HG02678 (cell line): ENCODE measurements around the gene UBE3B.

ENCODE experiments used
- ATAC-seq: cut with Tn5 transposase; IDR thresholded peaks from one replicate; pipeline ENCODE4 v1.9.1; 2021; ENCODE audit warnings: mild to moderate bottlenecking, moderate library complexity; ENCODE audit not compliant: unreplicated experiment

UBE3B gene

DNA sequence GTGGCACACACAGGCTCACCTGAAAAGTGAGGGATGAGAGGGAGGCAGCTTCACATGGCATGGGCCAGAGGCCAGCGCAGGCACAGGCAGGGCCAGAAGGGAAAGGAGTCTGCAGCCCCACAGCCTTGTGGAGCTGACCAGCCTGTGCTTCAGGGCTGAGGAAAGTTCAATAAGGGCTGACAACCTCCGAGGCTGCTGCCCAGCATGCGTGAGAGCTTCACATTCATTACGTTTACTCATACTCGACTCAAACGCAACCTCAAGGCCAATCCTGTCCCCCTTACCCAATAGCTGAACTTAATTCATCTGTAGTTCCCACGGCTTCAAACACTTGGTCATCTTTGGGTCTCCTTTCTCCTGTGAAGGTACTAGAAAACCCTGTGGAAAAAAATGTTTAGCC, 91.1 kb downstream of the UBE3B start:
- no peak for ATAC-seq

DNA sequence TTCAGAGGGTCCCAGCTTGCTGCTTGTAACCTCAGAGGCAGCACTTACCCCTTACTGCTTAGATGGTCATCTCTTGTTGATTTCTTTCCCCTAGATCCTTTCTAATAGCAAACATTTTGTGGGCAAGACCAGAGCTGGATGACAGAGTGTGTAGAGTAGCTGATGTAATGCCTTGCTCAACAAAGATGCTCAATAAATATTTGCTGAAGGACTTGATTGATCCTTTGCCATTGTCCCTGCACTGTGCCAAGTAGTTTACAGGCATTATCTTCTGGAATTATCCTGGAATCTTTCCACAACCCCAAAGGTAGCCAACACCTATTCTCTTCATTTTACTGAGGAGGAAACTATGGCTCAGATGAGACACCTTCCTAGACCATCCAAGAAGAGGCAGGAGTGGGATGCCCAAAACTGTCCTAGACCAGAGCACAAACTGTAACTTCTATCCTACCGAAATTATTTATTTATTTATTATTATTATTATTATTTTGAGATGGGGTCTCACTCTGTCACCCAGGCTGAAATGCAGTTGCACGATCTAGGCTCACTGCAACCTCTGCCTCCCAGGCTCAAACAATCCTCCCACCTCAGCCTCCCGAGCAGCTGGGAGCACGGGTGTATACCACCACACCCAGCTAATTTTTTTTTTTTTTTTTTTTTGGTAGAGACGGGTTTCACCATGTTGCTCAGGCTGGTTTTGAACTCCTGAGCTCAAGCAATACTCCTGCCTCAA, 94.5 kb downstream of the UBE3B start:
- no peak for ATAC-seq

DNA sequence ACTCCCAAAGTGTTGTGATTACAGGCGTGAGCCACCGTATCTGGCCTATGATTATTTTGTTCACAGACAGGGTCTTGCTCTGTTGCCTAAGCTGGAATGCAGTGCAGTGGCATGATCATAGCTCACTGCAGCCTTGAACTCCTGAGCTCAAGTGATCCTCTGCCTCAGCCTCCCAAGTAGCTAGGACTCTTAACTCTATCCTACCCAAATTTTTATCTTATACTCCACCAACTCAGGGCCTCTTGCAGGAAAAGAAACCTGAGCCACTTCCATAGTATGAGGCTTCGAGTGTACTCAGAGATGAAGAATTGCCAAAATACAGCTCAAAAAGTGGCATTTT, 95.0 kb downstream of the UBE3B start:
- no peak for ATAC-seq

DNA sequence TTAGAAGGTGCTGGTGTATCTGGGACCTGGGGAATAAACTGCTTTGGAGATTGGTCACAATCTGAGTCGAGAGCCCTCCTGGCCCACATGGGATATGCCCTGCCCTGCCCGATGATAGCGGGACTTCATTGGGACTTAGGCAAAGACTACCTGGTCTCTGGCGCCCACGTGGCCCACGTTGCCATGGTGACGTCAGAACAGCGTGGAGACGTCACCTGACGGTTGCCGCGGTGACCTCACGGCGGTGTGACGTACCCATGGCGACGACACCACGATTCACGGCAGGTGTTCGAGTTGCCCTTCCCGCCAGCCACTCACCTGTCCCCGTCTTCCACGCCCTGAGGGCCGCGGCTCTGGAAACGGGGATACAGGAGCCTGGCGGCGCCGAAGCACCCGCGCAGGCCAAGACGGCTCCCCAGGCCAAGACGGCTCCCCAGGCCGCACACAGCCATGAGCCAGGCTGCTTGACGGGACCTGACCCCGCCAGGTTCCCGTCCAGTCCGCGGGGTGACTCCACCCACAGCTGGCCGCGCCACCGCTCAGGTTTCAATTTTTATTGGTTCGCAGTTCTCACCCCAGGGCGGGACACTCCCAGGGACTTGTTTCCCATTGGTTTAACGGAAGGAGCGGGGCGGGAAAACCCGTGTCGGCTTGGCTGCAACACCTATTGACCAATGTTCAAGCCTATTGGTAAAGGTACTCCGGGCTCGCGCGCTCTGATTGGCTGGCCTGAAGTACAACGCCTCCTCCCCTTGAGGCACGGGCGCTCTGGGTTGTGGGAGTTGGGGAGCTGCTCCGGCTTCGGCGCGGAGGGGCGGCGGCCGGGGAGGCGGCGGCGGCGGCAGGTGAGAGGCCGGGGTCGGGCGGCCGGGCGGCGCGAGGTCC, 95.8 kb downstream of the UBE3B start, which contains the start of the genes MMAB and MVK:
Gene MMAB, minus strand, starts transcription at position 476 of the 885 bp plus-strand sequence. Its CDS starts 24 bp downstream, at position 452.
Gene MVK, plus strand, starts transcription at position 766 of the 885 bp plus-strand sequence. CDS start 1,029 bp downstream, outside the sequence.
- ATAC-seq = peak; percentile 94

DNA sequence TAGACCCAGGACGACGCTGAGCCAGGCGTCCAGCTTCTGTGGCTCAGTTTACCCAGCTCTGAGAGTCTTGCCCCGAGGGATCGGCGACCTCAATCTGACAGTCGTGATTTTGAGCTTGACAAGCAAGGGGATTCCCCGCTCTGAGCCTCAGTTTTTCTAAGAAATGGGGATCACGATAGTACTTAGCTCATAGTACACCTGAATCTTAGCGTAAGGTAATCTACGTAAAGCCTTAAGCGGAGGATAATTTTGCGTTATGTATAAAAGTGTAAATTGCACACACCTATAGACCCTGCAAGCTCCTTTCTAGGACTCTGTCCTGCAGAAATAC, 96.4 kb downstream of the UBE3B start:
- ATAC-seq = no peak

DNA sequence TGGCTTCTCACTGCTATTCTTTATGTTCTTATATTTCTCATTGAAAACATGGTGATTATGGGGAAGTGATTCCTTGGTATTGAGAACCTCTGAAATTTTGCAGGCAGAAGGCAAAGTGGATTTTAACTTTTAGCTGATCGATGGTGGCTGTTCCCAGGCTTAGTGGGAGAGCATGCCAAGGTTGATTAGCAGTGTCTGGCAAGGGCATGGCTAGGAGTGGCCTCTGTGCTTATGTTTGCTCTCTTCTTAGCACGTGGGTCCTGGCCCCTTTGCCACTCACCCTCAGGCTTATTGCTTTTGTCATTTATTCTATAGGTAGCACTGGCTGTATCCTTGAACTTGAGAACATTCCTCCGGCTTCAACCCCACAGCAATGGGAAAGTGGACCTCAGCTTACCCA, 98.2 kb downstream of the UBE3B start:
- no peak for ATAC-seq

DNA sequence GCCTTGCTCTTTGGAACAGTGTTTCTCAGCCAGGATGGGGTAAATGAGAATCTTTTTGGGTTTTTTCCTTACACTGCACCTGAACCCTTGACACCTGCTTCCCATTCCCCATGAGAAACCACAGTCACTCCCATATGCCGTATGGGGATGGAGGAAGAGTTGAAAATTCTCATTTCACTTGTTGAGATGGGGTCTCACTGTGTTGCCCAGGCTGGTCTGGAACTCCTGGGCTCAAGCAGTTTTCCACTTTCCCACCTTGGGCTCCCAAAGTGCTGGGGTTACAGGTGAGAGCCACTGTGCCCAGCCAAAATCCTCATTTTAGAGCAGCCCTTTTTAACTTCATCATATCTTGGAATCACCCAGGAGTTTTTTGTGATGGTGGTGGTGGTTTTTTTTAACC, 99.9 kb downstream of the UBE3B start:
- ATAC-seq = no peak

DNA sequence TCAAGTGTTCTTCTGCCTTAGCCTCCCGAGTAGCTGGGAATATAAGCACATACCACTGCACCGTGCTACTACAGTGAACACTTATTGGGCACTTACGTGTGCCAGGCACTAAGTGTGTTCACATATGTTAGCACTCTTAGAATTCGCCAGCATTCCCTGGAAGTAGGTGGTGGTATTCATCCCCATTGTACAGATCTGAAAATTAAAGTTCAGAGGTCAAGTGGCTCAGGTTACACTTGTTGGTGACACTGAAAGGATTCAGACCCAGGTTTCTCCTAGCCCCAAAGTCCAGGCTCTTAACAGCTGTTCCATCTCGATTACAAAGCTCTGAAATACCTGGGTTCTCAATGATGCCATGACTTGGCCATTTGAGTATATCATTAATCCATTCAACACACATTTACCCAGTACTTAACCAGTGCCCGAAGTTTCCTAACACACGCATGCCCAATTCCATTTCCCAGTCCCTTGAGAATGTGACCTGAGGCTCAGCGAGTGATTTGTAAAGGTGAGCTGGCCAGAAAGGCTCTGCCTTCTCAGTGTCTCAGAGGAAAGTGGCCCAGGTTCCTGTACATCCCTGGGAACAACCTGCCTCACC, 101.0 kb downstream of the UBE3B start:
- ATAC-seq = no peak

DNA sequence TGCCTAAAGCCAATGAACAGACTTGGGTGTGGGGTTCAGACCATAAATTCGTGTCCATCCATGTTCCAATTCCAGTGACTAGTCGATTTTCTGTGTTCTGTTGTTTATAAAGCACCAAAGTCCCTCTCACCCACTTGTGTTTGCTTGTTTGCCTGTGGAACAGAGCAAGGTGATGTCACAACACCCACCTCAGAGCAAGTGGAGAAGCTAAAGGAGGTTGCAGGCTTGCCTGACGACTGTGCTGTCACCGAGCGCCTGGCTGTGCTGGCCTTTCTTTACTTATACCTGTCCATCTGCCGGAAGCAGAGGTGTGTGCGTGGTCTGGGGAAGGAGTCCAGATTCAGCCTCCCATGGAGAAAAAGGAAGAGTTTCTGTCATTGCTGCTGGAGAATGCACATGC, 102.2 kb downstream of the UBE3B start:
- ATAC-seq = no peak

DNA sequence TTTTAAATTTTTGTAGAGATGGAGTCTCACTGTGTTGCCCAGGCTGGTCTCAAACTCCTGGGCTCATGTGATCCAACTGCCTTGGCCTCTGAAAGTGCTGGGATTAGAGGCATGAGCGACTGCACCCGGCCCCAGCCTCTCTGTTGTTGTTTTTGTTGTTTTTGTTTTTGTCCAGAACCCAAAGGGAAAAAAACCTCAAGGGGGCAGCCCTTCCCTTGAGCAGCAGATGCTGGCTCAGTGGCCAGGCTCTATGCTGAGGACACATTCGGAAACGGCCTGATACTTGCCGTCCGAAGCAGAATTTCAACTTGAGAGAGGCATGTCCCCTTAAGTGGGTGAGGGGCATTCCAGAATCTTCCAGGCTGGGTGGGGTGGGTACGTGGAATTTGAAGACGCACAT, 102.8 kb downstream of the UBE3B start:
- no peak for ATAC-seq

DNA sequence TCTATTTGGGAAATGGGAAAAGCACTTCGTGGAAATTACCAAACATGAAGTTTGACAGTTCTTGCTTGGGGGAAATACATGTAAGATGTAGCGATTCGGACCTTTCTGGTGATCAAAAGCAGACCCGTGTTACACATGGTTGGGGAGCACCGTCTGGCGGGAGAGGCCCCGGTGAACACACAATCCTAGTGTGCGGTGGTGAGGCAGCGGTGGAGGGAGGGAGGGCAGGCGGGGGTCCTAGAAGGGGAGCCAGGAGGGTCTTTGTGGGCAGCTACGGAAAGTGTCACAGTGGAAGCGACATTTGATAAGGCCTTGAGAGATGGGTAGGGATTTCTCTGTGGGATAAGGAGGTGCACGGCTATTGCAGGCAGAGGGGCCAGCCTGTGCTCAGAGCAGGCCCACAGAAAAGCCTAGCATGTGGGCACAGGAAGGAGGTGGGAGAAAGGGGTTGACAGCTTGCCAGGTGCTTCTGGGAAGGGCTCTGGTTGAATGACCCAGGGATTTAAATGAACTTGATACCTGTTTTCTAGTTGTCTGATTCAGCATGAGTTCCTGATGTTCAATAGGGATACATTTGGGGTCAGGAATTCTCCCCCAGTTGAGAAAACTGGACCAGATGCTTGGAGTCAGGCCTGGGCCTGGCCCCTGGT, 103.4 kb downstream of the UBE3B start:
- ATAC-seq = no peak

DNA sequence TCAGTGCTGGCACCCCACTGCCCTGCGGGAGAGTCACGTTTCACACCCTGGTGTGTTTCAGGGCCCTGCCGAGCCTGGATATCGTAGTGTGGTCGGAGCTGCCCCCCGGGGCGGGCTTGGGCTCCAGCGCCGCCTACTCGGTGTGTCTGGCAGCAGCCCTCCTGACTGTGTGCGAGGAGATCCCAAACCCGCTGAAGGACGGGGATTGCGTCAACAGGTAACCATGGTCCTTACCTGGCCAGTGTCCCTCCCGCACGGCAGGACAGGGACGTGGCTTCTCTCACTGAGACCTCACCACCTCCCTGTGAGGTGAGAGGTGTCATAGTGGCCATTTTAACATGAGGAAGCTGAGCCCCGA, 103.9 kb downstream of the UBE3B start:
- ATAC-seq = no peak

DNA sequence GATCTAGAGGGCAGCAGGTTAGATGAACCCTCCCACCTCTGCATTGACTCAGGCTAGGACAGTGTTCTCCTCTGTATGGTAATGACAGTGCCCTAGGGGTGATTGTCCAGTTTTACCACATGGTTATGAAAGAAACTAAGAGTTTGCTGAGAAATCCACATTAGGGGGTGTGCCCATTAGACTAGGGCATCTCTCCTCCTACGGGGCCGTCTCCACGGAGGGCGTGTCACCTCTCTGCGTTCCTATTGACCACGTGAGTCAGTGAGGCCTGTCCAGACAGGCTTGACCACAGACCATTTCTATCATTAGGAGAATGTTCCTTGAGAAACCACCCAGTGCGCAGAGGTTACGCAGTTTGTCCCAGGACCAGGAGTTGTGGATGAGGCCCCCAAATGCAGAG, 104.4 kb downstream of the UBE3B start:
- ATAC-seq = no peak

DNA sequence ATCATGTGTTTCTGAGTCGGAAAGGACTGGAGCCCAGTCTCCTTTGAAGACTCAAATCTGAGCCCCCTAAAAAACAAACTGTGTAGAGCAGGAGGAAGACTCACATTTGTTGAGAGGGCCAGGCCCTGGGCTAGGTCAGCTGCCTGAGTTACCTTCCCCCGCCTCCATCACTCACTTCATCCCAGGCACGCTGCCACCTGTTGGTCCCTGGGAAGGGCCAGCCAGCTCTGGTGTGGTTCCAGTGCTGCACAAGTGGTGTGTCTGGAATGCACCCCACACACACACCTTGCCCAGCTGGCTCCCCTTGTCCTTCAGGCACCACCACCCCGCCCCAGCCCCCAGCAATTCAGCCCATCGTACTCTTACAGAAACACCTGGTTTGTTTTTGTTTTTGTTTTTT, 105.2 kb downstream of the UBE3B start:
- ATAC-seq = no peak

DNA sequence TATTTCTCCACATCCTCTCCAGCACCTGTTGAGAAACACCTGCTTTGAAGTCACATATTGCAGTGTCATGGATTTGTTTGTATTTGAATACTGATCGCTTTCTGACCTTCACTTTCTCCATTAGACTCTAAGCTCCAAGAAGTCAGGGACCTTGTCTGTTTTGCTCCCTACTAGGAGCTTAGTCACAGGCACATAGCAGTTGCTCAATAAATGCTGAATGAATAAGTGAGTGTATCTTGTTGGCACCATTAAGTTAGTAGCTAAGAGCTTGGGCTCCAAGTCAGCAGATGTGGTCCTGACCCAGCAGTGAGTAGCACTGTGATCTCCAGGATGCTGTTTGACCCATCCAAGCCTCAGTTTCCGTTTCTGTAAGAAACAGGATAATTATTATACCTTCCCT, 106.3 kb downstream of the UBE3B start:
- no peak for ATAC-seq
